ENCODE data around the gene PTPRM. TPM values are rescaled to one million over a fixed set of nuclear protein-coding genes. Genes with fewer than 3 reads are reported as not detected.

The PTPRM gene
- total and polyA plus RNA-seq, 2 of the 8 experiments (the other 6 are each of a cell fraction or from before 2014, with no cell fraction given) = 4.1 to 7.0 TPM

- TF ChIP-seq CHD7 (IDR thresholded peaks at IDR 0.05; ENCODE audit: insufficient replicate concordance, low read length) (no peak), POLR2AphosphoS5 (IDR thresholded peaks at IDR 0.05; ENCODE audit: low read depth, low read length) (no peak), YY1 (IDR thresholded peaks at IDR 0.05; ENCODE audit: low read depth, low read length) (no peak), TAF1 (IDR thresholded peaks at IDR 0.05; ENCODE audit: low read depth, low read length) (no peak), SP1 (IDR thresholded peaks at IDR 0.05; ENCODE audit: low read depth, low read length) (no peak), SAP30 (IDR thresholded peaks at IDR 0.05; ENCODE audit: insufficient read depth, insufficient replicate concordance, low read length) (no peak), RAD21 (IDR thresholded peaks at IDR 0.05 in 1 of 2, conservative IDR thresholded peaks at IDR 0.05 in 1 of 2; ENCODE audit: low read depth in 2 of 2, low read length in 2 of 2) (0 out of 4 replicates have a peak, but pooled peaks of 1 of the 2 experiments have one; percentile 1), BRCA1 (IDR thresholded peaks at IDR 0.05; ENCODE audit: low read depth, low read length) (no peak), MAX (IDR thresholded peaks at IDR 0.05) (peak; percentile 47; the same call in 1 of the 2 replicates), SIRT6 (IDR thresholded peaks at IDR 0.05; ENCODE audit: low read length) (no peak), GTF2F1 (IDR thresholded peaks at IDR 0.05; ENCODE audit: borderline replicate concordance, low read depth, low read length) (no peak), KDM1A (IDR thresholded peaks at IDR 0.05; ENCODE audit: borderline replicate concordance, low read length) (no peak)
Measured at GRCh38 chr18:8366656-8367055, 799.5 kb downstream of the PTPRM start (continued).
